DMS114 treated with DMSO at 0.1 percent for 48 hours (cell line): ENCODE data around the gene LSM8.
A peak's percentile ranks its signal among the peaks of the same experiment; 100 is the strongest.
"Not testable (repeated sequence)": the region's sequence is repeated elsewhere in the genome, so short reads cannot be mapped to it uniquely, and the experiment has no call there.

ENCODE experiments used
- DNase-seq: peaks from one replicate; lab custom pipeline; 2025; ENCODE audit not compliant: unreplicated experiment; lab: John Stamatoyannopoulos, UW

LSM8 gene

GRCh38 chr7:118183786-118184564 lies at the start of gene LSM8:
Gene LSM8 (plus strand): TSS chr7:118184164. CDS start chr7:118184224, 60 bp downstream.
- peak; percentile 95 for DNase-seq

- DNase-seq: not testable (repeated sequence)
These were observed 49.5 kb upstream of the LSM8 start for GRCh38 chr7:118134420-118134819.

GRCh38 chr7:118140468-118140867 lies 43.5 kb upstream of the LSM8 start:
- DNase-seq: no peak

- no peak for DNase-seq
These were observed 42.0 kb upstream of the LSM8 start for GRCh38 chr7:118142012-118142411.

GRCh38 chr7:118148930-118149329 lies 35.0 kb upstream of the LSM8 start:
- no peak for DNase-seq

- DNase-seq: no peak
These were observed 34.6 kb upstream of the LSM8 start for GRCh38 chr7:118149394-118149793.

- DNase-seq: no peak
These were observed 32.3 kb upstream of the LSM8 start for GRCh38 chr7:118151671-118152070.

- DNase-seq: no peak
These were observed 31.8 kb upstream of the LSM8 start for GRCh38 chr7:118152149-118152548.

- DNase-seq: no peak
These were observed 31.3 kb upstream of the LSM8 start for GRCh38 chr7:118152654-118153053.

GRCh38 chr7:118153551-118154177 lies 30.3 kb upstream of the LSM8 start:
- DNase-seq: peak; percentile 5

- DNase-seq: no peak
These were observed 25.2 kb upstream of the LSM8 start for GRCh38 chr7:118158766-118159165.

GRCh38 chr7:118169146-118169545 lies 14.8 kb upstream of the LSM8 start:
- DNase-seq: no peak

GRCh38 chr7:118175740-118176139 lies 8.2 kb upstream of the LSM8 start:
- no peak for DNase-seq

- DNase-seq: no peak
These were observed 4.8 kb upstream of the LSM8 start for GRCh38 chr7:118179191-118179590.

GRCh38 chr7:118182593-118183427 lies 1.2 kb upstream of the LSM8 start:
- DNase-seq: no peak

- no peak for DNase-seq
These were observed 557 bp upstream of the LSM8 start for GRCh38 chr7:118183428-118183785.

GRCh38 chr7:118184565-118184940 lies 589 bp downstream of the LSM8 start:
- DNase-seq: peak; percentile 7

- DNase-seq: no peak
These were observed 1.3 kb downstream of the LSM8 start for GRCh38 chr7:118185163-118185860.

GRCh38 chr7:118186501-118186900 lies 2.5 kb downstream of the LSM8 start:
- no peak for DNase-seq

- DNase-seq: no peak
These were observed 10.6 kb downstream of the LSM8 start for GRCh38 chr7:118194571-118194970.

- DNase-seq: peak; percentile 36
These were observed 12.0 kb downstream of the LSM8 start for GRCh38 chr7:118195837-118196474.
